OCI-LY1 (cell line): ENCODE data around the gene IKBKG.

Experiments used
- CTCF ChIP-seq: fragments of 200-600 bp; sonication (generic), shearing (Covaris generic); IDR thresholded peaks from 2 replicates; pipeline ENCODE4 v1.5.1; 2017; ENCODE audit warnings: mild to moderate bottlenecking, antibody characterized with exemption, low read length, moderate library complexity, mixed read lengths
- EZH2 ChIP-seq: fragments of 200-600 bp; sonication (generic), shearing (Covaris generic); IDR thresholded peaks from 2 replicates; pipeline ENCODE4 v1.8.0; 2017; ENCODE audit warnings: borderline replicate concordance, mixed run types, mild to moderate bottlenecking, antibody characterized with exemption, low read length, moderate library complexity, mixed read lengths

- TF ChIP-seq CTCF (no peak), EZH2 (no peak)
These were observed 15.8 kb upstream of the IKBKG start for GRCh38 chrX:154531626-154532025.
